Measurements from ENCODE around the gene GNG12.

GNG12 gene

DNA sequence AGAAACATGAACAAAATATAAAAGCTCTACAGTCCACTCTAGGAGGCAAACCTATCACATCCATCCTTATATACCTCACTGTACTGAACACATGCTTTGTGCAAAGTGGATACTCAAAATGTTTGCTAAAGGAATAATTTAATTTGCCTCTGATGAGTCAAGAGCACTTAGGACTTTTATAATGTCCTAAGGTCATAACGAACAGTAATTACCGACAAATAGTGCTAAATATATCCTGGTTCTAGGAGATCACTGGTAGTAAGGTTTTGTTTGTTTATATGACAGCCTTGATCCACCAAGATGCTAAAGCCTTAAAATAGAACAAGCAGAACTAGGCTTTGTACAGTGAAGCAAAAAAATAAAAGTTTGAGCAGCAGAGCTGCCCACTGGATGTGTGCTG lies 77.6 kb downstream of the GNG12 start:
- TF ChIP-seq, protein P1, sequence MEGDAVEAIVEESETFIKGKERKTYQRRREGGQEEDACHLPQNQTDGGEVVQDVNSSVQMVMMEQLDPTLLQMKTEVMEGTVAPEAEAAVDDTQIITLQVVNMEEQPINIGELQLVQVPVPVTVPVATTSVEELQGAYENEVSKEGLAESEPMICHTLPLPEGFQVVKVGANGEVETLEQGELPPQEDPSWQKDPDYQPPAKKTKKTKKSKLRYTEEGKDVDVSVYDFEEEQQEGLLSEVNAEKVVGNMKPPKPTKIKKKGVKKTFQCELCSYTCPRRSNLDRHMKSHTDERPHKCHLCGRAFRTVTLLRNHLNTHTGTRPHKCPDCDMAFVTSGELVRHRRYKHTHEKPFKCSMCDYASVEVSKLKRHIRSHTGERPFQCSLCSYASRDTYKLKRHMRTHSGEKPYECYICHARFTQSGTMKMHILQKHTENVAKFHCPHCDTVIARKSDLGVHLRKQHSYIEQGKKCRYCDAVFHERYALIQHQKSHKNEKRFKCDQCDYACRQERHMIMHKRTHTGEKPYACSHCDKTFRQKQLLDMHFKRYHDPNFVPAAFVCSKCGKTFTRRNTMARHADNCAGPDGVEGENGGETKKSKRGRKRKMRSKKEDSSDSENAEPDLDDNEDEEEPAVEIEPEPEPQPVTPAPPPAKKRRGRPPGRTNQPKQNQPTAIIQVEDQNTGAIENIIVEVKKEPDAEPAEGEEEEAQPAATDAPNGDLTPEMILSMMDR (IDR thresholded peaks at IDR 0.05; ENCODE audit: extremely low read depth, missing control alignments), result no peak
- no peak for DNase-seq (ENCODE audit: low spot score)

DNA sequence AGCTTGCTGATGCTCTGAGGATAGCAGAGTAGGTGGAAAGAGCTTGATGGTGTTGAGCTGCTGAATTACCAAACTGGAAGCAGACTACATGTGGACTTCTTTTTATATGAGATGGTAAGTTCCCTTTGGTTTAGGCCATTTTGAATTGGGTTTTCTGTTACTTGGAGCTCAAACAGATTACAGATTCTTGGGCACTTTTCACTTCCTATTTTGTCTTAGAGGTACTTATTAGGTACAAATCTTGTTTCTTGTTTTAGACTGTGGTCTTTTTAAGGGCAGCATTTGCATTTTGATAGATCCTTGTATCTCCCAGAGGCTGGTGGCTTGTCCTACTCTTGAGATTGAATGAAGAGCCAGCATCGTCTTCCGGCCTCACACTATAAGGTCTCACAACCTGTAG lies 78.1 kb downstream of the GNG12 start:
- DNase-seq (ENCODE audit: low spot score), result no peak
- TF ChIP-seq, protein P1 (IDR thresholded peaks at IDR 0.05; ENCODE audit: extremely low read depth, missing control alignments), result no peak

DNA sequence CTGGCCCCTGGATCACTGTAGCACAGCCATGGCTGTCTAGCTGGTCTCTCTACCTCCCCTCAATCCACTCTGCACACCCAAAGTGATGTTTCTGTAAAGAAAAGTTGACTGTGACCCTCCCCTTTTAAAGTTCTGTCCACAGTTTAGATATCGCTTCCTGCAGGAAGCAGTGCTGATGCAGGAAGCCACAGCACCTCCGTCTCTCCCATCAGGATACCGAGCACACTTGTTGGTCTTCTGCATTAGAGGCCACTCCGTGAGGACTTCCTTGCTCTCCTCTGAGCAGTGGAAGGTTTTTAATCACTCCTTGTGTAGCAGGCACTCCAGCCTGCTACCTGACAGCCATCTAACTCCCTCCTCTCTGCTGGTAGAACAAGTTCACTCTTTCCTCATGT lies 78.7 kb downstream of the GNG12 start:
- TF ChIP-seq, protein P1 (IDR thresholded peaks at IDR 0.05; ENCODE audit: extremely low read depth, missing control alignments), result no peak
- DNase-seq (ENCODE audit: low spot score), result no peak

DNA sequence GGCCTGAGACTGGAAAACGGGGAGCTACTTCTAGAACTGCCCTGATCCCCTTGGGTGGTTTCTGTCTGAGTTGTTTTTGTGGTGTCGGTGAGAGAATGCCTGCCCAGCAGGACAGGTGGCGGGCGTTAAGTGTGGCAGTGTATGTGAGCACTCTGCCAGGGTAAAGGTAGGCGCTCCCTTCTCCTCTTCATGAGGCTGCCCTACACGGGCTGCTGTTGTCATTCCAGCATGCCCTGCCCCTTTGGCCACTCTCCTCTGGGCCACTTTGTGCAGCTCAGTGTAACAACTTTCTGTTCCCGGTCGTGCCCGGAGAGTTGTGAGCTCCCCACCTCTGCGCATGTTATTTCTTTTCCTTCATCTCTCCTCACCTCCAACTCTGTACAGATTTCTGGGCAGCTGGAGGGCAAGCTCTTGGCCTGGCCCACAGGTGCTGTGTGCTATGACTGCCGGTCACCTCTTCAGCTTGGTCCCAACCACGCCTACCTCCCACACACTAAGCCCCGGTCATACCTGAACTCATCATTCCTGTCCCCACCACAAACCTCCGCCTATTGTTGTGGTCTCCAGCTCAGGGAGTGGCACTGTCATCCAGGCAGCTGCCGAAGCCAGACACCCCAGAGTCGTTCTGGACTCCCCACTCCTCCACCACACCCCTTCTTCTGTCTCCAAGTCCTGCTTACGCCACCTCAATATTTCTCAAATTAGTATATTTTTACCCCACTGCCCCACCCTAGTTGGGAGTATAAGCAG lies 79.3 kb downstream of the GNG12 start:
- TF ChIP-seq, protein P1 (IDR thresholded peaks at IDR 0.05; ENCODE audit: extremely low read depth, missing control alignments), result no peak
- DNase-seq (ENCODE audit: low spot score), result no peak

DNA sequence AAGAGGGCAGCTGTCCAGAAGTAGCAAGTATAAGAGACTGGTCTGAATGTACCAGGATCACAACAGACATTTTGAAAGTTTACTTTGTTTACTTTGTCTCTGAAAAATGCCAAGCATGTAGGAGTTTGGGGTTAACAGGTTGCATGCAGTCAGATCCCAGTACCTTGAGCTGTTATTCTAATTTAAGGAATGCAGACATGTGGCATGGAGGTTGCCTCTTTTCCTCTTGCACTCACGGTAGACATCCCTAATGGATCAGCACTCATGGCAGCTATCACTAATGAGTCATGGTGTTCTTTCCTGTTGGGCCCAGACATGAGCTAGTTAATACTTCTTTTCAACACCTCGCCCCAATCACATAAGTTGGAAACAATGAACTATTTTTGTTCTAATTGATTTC lies 81.0 kb downstream of the GNG12 start:
- TF ChIP-seq, protein P1 (IDR thresholded peaks at IDR 0.05; ENCODE audit: extremely low read depth, missing control alignments), result no peak
- no peak for DNase-seq (ENCODE audit: low spot score)

DNA sequence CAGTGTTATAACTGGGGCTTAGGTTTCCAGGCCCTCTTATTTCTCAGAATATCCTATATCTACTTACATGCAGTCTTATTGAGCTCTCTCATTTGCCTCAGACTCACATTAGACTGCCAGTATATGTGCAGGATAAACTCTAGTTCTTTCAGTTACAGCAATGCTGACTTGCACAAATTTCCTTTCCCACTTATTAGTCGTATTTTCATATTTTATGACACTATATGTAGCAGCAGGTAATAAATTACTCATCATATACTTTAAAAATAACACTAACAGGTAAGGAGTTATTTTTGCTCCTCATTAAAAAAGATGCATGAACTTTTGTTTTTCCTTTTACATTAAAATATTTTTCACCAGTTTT lies 82.6 kb downstream of the GNG12 start:
- TF ChIP-seq, protein P1 (IDR thresholded peaks at IDR 0.05; ENCODE audit: extremely low read depth, missing control alignments), result no peak
- no peak for DNase-seq (ENCODE audit: low spot score)

DNA sequence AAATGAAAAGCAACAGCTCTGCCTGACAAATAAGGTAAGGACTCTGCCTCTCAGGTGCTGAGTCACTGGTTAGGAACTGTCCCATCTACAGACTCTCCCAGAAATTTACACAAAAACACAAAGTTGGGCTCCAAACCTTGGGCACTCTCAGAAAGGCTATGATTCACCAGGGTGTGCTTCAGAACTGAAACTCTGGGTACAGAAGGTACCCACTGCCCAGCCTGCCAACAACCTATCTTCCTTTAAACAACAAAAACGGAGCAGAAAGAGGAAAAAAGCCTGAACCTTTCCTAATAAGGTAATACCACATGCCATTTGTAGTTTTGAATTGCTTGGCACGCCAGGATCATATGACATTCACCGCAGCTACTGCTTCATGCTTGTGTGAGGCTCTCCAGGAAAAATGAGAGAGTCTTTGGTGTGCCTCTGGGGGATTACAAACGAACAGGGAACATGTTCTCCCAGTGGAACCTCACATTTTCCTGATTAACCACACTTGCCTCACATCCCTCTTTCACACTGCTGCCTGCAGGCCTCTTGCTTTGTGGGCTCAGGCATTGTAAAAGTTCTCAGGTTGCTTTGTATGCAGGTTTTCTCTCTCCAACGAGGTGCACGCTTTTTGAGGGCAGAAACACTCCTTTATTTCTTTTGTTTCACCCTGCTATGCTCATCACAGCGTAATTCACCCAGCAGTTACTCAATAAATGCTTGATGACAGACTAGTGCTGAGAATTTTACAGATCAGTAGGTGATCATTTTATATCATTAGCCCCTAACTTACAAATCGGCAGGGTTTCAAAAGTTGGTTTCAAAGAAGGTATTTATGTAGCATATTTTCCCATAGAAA lies 83.2 kb downstream of the GNG12 start:
- TF ChIP-seq, protein P1 (IDR thresholded peaks at IDR 0.05; ENCODE audit: extremely low read depth, missing control alignments), result no peak
- no peak for DNase-seq (ENCODE audit: low spot score)

Measured in GM20000 (cell line).